Measurements from ENCODE around the gene CSTF2.
A peak's percentile ranks its signal among the peaks of the same experiment; 100 is the strongest.
"Not testable (repeated sequence)": the region's sequence is repeated elsewhere in the genome, so short reads cannot be mapped to it uniquely, and the experiment has no call there.

The CSTF2 gene, protein sequence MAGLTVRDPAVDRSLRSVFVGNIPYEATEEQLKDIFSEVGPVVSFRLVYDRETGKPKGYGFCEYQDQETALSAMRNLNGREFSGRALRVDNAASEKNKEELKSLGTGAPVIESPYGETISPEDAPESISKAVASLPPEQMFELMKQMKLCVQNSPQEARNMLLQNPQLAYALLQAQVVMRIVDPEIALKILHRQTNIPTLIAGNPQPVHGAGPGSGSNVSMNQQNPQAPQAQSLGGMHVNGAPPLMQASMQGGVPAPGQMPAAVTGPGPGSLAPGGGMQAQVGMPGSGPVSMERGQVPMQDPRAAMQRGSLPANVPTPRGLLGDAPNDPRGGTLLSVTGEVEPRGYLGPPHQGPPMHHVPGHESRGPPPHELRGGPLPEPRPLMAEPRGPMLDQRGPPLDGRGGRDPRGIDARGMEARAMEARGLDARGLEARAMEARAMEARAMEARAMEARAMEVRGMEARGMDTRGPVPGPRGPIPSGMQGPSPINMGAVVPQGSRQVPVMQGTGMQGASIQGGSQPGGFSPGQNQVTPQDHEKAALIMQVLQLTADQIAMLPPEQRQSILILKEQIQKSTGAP

DNA sequence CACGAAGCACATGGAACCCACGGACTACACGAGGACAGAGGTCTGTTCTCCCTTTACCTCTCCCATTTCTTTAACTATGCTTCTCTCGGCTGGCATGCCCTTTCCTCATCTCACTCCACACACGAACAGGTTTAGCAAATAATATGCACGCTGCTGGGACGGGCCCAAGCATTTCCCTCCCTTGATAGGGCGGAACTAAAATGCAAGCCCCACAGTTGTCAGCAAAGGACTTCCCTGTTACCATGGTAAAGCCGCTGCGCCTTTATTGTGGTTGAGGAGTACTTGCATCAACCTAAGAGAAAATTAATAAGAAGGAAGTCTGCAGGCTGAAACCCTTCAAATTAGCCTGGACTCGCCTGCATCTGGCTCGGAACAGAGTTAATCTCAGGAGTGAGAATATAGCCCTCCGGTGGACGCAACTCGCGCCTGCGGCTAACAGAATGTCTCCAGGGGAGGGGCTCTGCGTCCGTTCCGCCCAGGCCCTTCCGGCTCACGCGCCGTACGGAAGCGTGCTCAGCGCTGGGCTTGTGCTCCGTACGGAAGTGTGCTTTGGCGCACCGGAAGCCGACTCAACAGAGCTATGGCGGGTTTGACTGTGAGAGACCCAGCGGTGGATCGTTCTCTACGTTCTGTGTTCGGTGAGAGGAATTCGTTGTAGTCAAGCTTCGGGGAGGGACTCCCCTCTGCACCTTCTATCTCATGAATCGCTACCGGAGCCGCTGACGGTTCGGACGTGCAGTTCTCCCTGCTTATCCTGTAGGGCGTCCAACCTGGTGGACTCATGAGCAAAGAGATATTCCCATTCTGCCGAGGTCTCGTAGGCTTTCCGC is at the start of gene CSTF2:
Gene CSTF2, plus strand, starts transcription at position 555 of the 830 bp plus-strand sequence. Its CDS starts 26 bp downstream, at position 581.
- DNase-seq (ENCODE audit: low read depth in 3 of 3), result peak; percentile 53 to 58 (median 57)

DNA sequence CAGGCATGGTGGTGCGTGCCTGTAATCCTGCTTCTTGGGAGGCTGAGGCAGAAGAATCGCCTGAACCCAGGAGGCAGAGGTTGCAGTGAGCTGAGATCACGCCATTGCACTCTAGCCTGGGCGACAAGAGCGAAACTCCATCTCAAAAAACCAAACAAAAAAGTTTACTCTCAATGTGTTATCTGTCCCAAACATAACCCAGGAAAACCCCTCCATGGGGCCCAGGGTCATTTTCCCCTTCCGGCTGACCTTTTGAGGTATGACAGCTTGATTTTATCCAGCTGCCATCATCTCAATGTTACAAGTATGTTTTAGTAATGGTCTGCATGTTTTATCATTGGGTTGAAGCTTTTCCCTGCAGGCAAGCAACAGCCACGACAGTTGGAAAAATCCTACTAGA is 23.8 kb upstream of the CSTF2 start:
- DNase-seq (ENCODE audit: low read depth in 3 of 3), result not testable (repeated sequence)

DNA sequence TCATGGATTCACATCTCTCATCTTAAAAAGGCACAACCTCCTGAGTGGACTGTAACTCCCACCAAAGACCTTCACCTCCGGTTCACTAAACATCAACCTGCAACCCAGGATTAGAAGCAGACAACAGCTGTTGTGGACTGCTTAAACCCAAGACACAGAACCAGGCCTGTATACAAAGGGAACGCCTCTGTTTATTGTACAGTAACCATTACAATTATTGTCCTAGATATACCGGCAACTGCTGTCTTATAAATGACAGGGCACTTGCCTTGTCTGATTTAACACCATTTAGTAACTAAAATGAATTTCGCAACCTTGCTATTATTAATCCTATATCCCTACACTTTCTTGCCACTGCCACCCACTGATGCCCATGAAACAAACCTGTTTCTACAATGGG is 22.8 kb upstream of the CSTF2 start:
- no peak for DNase-seq (ENCODE audit: low read depth in 3 of 3)

DNA sequence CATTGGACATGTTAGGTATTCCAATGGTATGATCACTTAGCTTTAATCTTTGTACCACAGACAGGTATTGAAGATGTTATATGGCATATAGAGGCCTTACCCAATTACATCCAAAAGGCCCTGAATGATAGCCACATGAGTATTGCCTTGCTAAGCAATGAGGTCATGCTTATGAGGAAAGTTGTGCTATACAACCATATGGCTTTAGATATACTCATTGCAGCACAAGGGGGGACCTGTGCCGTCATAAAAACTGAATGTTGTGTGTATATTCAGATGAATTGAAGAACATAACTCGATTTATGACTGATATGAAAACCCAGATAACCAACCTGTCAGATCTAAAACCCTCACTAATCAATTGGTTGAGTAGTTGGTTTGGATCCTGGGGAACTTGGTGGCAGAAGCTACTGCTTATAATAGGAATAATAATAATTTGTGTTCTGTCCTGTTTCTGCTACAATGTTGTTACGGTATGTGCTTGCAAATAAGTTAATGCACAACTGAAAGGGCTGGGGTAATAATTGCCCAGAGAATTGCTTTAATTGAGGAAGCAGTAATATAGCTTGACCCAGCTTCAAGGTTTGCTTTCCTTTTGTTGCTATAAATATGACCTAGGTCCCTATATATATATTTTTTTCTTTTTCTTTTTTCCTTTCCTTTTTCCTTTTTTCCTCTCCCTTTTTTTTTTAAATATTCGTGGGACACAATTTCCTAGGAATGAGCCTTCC is 21.5 kb upstream of the CSTF2 start:
- DNase-seq (ENCODE audit: low read depth in 3 of 3), result no peak

DNA sequence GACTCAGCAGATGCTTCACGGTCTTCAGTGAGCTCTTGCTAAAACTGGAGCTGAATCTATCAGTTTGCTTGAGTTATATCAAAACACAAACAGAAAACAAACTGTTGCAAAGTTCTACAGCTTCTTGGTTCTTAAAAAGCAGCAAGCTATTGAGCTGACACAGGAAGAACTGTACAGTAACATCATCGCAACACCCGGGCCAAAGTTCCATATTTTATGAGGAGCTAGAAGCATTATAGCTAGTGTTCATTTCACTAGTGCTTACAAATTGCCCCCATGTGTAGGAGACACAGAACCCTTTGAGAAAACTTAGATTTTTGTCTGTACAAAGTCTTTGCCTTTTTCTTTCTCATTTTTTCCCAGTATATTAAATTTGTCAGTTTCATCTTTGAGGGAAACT is 17.3 kb upstream of the CSTF2 start:
- DNase-seq (ENCODE audit: low read depth in 3 of 3), result no peak

DNA sequence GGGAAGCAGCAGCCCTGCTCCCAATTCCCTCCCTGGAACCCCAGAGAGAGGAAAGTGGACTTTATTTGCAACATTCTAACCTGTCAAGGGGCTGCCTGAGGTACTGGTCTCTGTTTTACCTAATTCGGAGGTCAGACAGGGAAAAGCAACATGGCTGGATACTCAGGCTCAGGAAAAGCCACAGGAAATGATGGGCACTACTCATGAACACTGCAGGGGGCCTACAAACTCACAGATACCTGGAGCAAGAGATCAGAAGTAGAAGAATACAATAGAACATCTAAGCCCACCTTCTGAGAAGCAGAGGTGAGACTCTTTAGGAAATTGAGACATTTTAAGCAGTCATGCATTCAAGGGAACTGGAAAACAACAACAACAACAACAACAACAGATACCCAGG is 15.4 kb upstream of the CSTF2 start:
- no peak for DNase-seq (ENCODE audit: low read depth in 3 of 3)

DNA sequence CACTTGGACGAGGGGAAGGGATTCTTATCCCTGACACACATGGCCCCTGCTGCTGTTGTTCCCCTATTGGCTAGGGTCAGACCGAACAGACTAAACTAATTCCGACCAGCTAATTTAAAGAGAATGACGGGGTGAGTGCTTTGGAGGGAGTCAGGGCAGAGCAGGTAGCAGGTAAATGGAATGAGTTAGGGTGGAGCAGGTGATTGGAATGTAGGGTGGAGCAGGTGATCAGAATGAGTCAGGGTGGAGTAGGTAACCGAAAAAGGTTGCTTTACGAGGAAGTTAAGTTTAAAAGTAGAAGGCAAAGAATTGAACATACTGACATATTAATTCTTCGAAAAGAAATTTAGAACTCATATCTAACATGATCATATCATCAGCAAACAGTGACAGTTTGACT is 11.9 kb upstream of the CSTF2 start:
- not testable (repeated sequence) for DNase-seq (ENCODE audit: low read depth in 3 of 3)

DNA sequence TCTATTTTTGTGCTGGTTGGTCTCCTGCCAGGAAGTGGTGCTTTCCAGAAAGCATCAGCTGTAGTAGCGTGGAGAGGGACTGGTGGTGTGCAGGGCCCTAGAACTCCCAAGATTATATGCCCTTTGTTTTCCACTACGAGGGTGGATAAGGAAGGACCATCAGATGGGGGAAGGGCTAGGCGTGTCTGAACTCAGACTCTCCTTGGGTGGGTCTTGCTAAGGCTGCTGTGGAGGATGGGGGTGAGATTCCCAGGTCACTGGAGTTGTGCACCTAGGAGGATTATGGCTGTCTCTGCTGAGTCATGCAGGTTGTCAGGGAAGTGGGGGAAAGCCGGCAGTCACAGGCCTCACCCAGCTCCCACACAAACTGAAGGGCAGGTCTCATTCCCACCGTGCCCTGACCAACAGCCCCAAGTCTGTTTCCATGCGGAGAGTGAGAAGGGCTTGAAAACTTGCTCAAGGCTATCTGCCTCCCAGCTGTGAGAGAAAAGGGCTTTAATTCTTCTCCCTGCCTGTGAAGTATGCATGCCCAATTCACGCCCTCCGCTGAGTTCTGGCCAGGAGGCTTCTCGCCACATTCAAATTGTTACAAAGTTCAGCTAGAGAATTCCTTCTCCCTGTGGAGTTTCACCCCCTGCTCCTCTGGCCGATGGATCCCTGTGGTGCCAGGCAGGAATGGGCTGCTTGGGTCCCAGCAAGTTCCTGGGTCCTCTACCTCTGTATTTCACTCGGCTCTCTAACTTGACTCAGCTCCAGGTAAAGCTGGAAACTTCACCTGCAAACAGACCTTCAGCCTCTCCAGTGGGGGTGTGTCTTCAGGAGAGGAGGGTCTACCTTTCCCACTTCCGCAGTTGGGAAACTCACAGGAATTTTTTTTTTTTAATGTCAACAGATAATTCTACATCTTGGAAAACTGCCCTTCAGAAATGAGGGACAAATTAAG is 7.7 kb upstream of the CSTF2 start:
- no peak for DNase-seq (ENCODE audit: low read depth in 3 of 3)

DNA sequence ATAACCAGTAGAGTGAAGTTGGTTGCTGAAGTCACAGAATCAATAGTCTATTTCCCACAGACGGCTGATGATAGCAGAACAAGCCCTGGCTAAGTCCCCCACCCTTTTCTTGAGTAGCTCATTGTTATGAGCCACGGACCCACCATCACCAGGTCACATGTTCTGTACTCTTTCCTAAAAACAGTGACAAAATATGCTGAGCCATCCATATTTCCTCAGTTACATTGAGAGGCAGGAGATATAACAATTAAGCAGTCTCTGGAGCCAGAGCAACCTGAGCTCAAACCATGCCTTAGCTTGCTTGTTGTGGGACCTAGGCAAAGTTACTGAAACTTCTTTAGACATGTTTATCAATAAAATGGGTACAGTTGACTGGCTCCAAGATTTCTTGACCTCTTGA is 2.9 kb upstream of the CSTF2 start:
- no peak for DNase-seq (ENCODE audit: low read depth in 3 of 3)

DNA sequence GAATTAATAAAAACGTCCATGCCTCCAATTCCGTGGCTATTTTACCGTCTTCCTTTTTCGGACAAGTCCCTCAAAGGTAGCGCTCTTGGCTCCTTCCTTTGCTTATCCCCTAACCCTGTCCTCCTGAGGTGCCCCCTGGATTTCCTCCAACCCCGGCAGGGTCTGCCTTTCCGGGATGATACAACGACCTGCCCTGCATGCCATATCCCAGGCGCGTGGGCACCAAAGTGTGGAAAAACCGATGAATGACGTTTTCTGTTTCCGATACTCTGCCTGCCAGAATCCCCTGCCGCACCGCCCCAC is 706 bp upstream of the CSTF2 start:
- peak in 1 of 3 experiments; percentile 31 for DNase-seq (ENCODE audit: low read depth in 3 of 3)

DNA sequence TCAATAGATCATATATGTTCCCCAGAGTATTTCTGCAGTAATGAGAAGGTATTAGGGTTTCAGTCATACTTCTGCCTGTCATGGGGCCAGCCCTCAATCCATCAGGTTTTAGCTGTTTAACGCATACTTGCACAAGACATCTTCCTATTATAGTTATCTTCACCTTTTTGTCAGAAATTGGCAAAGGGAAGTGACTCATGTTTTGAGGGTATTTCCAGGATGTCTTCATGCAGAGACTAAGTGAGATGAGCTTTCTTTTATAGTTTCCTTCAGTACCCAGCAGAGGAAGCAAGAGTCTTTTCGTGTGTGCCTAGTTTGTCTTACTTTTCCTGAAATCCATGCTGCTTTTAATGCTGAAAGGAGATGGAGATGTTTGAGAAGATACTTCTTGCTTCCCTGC is 9.5 kb downstream of the CSTF2 start:
- no peak for DNase-seq (ENCODE audit: low read depth in 3 of 3)

DNA sequence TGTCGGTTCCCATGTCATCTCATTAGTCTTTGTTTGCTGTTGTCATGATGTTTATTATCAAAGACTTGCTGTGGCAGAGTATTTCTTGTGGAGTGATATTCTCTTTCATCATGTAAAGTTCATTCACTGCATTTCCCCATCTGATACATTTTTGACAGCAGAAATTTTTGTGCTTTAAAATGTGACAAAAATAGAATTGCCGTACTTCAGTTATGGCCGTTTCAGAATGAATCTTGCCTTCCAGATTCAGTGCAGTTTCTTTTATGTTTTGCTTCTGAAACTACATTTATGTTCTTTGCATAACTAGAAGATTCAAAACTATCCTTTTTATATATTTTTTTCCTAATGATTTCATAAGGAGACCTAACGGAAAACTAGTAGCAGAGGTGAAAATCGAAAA is 10.0 kb downstream of the CSTF2 start:
- no peak for DNase-seq (ENCODE audit: low read depth in 3 of 3)

DNA sequence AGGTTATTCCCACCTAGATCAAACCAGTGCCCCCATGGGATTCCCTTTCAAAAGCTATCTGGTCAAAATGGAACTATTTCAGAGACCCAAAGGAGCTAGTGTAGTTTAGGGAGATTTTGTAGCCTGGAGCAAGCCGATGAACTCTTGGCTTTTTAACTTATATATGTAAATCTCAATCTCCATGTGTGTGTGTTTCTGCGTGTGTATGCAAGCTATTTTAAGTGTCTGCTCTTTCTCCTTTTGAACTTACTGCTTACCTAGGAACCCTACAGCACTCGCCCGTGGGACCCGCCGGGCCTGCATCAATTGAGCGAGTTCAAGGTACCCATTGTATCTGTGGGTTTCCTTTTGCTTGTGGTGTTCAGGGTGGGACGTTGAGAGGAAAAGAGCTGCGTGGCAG is 10.4 kb downstream of the CSTF2 start:
- DNase-seq (ENCODE audit: low read depth in 3 of 3), result no peak

DNA sequence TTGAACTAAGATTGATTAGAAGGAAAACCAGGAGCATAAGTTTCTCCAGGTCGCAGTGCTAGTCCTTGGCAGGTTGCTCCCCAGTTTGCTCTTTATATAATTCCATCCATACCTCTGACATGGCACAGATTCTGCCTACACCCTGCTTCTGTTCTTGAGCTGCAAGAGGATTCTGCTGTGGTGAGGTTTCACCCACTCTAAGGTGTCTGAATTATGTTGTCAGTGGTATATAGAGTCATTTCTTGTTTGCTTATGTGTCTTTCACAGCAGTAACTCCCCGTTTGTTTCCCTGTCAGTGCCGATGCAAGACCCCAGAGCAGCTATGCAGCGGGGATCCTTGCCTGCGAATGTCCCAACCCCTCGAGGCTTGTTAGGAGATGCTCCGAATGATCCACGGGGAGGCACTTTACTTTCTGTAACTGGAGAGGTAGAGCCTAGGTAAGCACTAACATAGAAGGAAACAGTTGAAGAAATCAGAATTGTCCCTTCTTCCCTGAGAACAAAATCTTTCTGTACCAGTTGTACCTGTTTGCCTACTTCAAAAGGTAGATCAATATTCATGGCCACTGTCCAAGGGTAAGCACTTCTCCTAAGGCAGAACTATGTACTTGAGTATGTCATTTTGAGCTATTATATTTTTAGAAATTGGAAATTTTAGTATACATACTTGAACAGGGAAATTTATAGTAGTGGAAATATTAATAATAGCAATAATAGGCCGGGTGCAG is 11.2 kb downstream of the CSTF2 start:
- no peak for DNase-seq (ENCODE audit: low read depth in 3 of 3)

DNA sequence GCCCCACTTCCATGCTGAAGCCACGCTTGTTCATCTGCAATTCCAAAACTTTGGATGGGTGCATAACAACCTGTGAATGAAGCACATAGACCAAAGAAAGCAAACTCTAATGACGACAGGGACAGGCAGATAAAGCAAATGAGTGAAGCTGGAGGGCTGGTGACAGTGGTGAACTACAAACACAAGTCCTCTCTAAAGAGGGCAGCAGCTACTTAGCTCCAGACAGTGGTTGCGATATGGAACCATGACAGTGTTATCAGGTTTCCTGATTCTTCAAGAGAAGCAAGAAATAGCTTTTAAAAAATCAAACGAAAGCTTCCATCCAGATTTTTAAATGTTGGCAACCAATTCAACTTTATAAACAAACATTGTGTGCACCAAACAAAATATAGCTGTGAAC is 30.1 kb downstream of the CSTF2 start:
- DNase-seq (ENCODE audit: low read depth in 3 of 3), result no peak

DNA sequence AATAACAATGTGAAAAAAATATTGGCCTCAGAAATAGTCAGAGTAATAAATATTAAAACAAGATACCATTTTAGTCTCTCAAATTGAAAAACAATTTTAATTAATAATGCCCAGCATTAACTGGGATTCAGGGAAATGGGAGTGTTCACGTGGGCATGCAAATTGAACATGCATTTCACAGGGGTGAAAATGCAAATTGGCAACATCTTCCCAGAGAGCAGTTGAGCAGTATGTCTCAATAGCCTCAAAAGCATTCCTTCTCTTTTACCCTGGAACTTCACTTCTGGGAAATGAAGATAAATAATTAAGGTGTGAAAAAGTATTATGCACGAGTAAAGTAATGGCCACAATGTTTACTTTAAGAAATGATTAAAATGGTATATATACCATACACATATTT is 32.6 kb downstream of the CSTF2 start:
- DNase-seq (ENCODE audit: low read depth in 3 of 3), result no peak

DNA sequence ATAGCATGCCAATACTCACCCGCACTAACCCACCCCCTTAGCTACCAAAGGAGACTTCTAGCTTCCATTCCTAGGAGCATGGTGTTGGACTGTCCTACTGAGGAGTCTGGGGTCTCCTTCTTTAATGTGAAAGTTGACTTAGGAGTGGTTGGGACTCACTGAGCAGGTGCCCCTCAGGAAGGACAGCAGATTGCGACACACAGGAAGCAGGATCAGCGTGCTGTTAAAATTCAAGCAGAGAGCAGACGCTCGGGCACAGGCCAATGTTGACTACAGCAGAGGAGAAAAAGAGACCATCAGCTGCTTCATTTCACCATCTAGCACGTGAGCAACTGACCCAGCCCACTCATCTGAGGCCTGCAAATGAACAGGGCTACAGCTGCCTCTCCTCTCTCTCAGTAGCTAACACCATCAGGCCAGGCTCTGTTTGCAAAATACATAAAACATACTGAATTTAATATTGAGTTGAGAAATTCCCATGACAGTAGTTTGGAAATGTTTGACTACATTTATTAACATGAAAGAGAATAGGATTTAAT is 43.2 kb downstream of the CSTF2 start:
- no peak for DNase-seq (ENCODE audit: low read depth in 3 of 3)

DNA sequence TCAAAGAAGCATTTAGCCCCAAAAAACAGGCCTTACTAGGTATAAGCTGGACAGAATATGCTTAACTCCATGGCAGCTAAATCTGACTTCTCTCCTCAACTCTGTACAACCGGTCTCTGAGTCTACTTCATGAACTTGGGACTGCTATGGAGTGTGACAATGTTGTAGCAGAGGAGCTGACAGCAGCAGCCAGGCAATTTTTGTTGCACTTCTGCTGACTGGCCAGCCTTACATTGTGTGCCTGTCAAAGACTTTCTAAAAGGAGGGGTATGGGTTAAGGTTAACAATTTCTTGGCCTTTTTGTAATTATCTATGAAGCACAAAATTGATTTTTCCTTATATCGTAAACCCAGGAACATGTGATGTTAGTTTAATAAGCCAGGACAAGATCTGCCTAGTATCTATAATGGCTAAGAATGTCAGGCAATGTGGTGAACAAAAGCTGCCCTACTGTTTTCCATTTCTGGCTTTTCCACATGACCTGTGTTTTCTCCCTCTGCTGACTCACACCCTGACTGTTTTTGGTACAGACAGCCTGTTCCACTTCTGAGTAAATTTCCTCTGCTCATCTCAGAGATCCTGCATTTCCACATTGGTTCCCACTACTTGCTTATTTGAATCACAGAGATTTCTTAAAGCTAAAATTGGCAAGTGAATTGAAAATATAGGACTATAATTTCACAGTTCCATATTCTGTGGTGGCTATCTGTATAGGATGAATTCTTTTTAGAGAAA is 44.6 kb downstream of the CSTF2 start:
- no peak for DNase-seq (ENCODE audit: low read depth in 3 of 3)

DNA sequence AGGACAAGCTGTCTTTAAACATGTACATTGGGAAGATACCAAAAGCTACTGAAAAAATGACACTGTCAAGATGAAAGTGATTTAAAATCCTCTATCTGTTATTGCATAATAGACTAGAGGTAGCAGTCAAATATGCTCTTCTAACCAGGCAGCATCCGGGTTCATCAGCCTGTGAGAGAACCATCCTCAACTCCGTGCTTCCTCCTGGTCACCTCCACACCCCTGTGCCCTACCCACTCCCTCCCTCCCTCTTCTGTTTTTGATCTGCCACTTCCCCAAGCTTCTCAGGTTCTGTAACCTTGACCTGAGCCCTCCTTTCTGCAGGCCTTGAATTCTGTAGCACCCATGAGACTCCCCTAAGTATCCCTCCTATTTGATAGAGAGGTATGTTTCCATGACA is 48.1 kb downstream of the CSTF2 start:
- no peak for DNase-seq (ENCODE audit: low read depth in 3 of 3)

Measured in stimulated activated CD4-positive, alpha-beta T cell treated with anti-CD3 and anti-CD28 coated beads, TNF-alpha, amount 100 ng/mL, for 4 hours (primary cell).